ENCODE data around the gene ARHGEF4. TPM values are rescaled to one million over a fixed set of nuclear protein-coding genes. Genes with fewer than 3 reads are reported as not detected.

Gene ARHGEF4
- polyA plus RNA-seq, 6 donors from 2014 or later: not detected

GRCh38 chr2:130864830-130865800 is 28.4 kb downstream of the ARHGEF4 start:
- H3K4me3 Mint-ChIP-seq: no peak overlapping the region
- DNase-seq (no peak), ATAC-seq (ENCODE audit: low read depth in 2 of 2) (peak in 1 of 2 donors; percentile 27)
- no peaks in the 10 kb centered on the region for H3K9me3 Mint-ChIP-seq
- H3K36me3 Mint-ChIP-seq: no peaks in the 10 kb centered on the region
- peaks cover 0 to 4% (median 0%) of the 10 kb centered on the region in 3 donors for H3K4me1 Mint-ChIP-seq
- H3K27me3 Mint-ChIP-seq: peaks cover 6 to 18% (median 10%) of the 10 kb centered on the region in 3 donors
- no peak overlapping the region for H3K27ac Mint-ChIP-seq

- no peak for ATAC-seq (ENCODE audit: low read depth in 2 of 2)
- Mint-ChIP-seq H3K4me1 (peaks cover 5 to 10% (median 8%) of the 10 kb centered on the region in 3 donors), H3K27ac (no peak overlapping the region), H3K36me3 (no peaks in the 10 kb centered on the region), H3K9me3 (no peaks in the 10 kb centered on the region), H3K27me3 (peaks cover 6 to 25% (median 17%) of the 10 kb centered on the region in 3 donors), H3K4me3 (no peak overlapping the region)
- no peak for DNase-seq
Measured at GRCh38 chr2:130869441-130870160, 32.9 kb downstream of the ARHGEF4 start.

- Mint-ChIP-seq H3K4me3 (no peak overlapping the region), H3K27me3 (peaks cover 6 to 26% (median 17%) of the 10 kb centered on the region in 3 donors), H3K4me1 (peaks cover 5 to 10% (median 8%) of the 10 kb centered on the region in 3 donors), H3K36me3 (no peaks in the 10 kb centered on the region), H3K9me3 (no peaks in the 10 kb centered on the region), H3K27ac (no peak overlapping the region)
- DNase-seq (no peak), ATAC-seq (ENCODE audit: low read depth in 2 of 2) (no peak)
Measured at GRCh38 chr2:130870161-130870485, 33.4 kb downstream of the ARHGEF4 start.

GRCh38 chr2:130870779-130871178 is 34.1 kb downstream of the ARHGEF4 start:
- Mint-ChIP-seq H3K27ac (no peak overlapping the region), H3K4me3 (no peak overlapping the region), H3K4me1 (peaks cover 5 to 8% (median 5%) of the 10 kb centered on the region in 3 donors), H3K9me3 (peaks cover 0 to 6% (median 0%) of the 10 kb centered on the region in 7 donors), H3K27me3 (peaks cover 6 to 33% (median 19%) of the 10 kb centered on the region in 3 donors), H3K36me3 (peaks cover 0 to 2% of the 10 kb centered on the region in 2 donors)
- ATAC-seq (ENCODE audit: low read depth in 2 of 2): no peak
- no peak for DNase-seq

- H3K4me3 Mint-ChIP-seq: no peak overlapping the region
- H3K9me3 Mint-ChIP-seq: peaks cover 0 to 8% (median 0%) of the 10 kb centered on the region in 7 donors
- DNase-seq: no peak
- peaks cover 0 to 37% (median 23%) of the 10 kb centered on the region in 3 donors for H3K27me3 Mint-ChIP-seq
- peaks cover 0 to 4% of the 10 kb centered on the region in 2 donors for H3K36me3 Mint-ChIP-seq
- ATAC-seq (ENCODE audit: low read depth in 2 of 2): no peak
- peaks cover 5 to 8% (median 5%) of the 10 kb centered on the region in 3 donors for H3K4me1 Mint-ChIP-seq
- peak overlapping the region in 2 of 6 donors; percentile 61 to 87 for H3K27ac Mint-ChIP-seq
Measured at GRCh38 chr2:130871843-130872740, 35.4 kb downstream of the ARHGEF4 start.

- Mint-ChIP-seq H3K4me3 (no peak overlapping the region), H3K4me1 (peaks cover 5 to 8% (median 5%) of the 10 kb centered on the region in 3 donors), H3K27ac (peak overlapping the region in 2 of 6 donors; percentile 61 to 87), H3K36me3 (peaks cover 0 to 4% of the 10 kb centered on the region in 2 donors), H3K27me3 (peaks cover 0 to 37% (median 23%) of the 10 kb centered on the region in 3 donors), H3K9me3 (peaks cover 0 to 8% (median 0%) of the 10 kb centered on the region in 7 donors)
- no peak for DNase-seq
- ATAC-seq (ENCODE audit: low read depth in 2 of 2): no peak
Measured at GRCh38 chr2:130872741-130873125, 36.0 kb downstream of the ARHGEF4 start.

GRCh38 chr2:130873700-130874346 is 37.1 kb downstream of the ARHGEF4 start:
- ATAC-seq (ENCODE audit: low read depth in 2 of 2) (peak; percentile 43 to 63), DNase-seq (peak; percentile 33)
- Mint-ChIP-seq H3K9me3 (peaks cover 0 to 8% (median 0%) of the 10 kb centered on the region in 7 donors), H3K4me1 (peaks cover 5 to 8% (median 5%) of the 10 kb centered on the region in 3 donors), H3K36me3 (peaks cover 0 to 4% of the 10 kb centered on the region in 2 donors), H3K27ac (no peak overlapping the region), H3K27me3 (peaks cover 0 to 33% (median 26%) of the 10 kb centered on the region in 3 donors), H3K4me3 (peak overlapping the region in 2 of 8 donors; percentile 16 to 62)

GRCh38 chr2:130874512-130874911 is 37.8 kb downstream of the ARHGEF4 start:
- Mint-ChIP-seq H3K27me3 (peaks cover 0 to 26% (median 21%) of the 10 kb centered on the region in 3 donors), H3K36me3 (peaks cover 0 to 4% of the 10 kb centered on the region in 2 donors), H3K4me1 (peaks cover 5 to 8% (median 5%) of the 10 kb centered on the region in 3 donors), H3K27ac (peak overlapping the region in 1 of 6 donors; percentile 4), H3K4me3 (peak overlapping the region in 1 of 8 donors; percentile 37), H3K9me3 (peaks cover 0 to 8% (median 0%) of the 10 kb centered on the region in 7 donors)
- ATAC-seq (ENCODE audit: low read depth in 2 of 2): no peak
- DNase-seq: no peak

- Mint-ChIP-seq H3K4me1 (peaks cover 5 to 8% (median 5%) of the 10 kb centered on the region in 3 donors), H3K27ac (peak overlapping the region in 1 of 6 donors; percentile 92), H3K4me3 (no peak overlapping the region), H3K36me3 (peaks cover 0 to 4% of the 10 kb centered on the region in 2 donors), H3K27me3 (peaks cover 0 to 20% (median 16%) of the 10 kb centered on the region in 3 donors), H3K9me3 (peaks cover 0 to 8% (median 0%) of the 10 kb centered on the region in 7 donors)
- DNase-seq (no peak), ATAC-seq (ENCODE audit: low read depth in 2 of 2) (no peak)
Measured at GRCh38 chr2:130875935-130876334, 39.2 kb downstream of the ARHGEF4 start.

- no peak for ATAC-seq (ENCODE audit: low read depth in 2 of 2)
- no peak overlapping the region for H3K4me3 Mint-ChIP-seq
Measured at GRCh38 chr2:130877258-130877657, 40.5 kb downstream of the ARHGEF4 start.

GRCh38 chr2:130878316-130878715 is 41.6 kb downstream of the ARHGEF4 start:
- ATAC-seq (ENCODE audit: low read depth in 2 of 2): no peak
- peaks cover 0 to 4% of the 10 kb centered on the region in 2 donors for H3K36me3 Mint-ChIP-seq
- H3K9me3 Mint-ChIP-seq: peaks cover 0 to 8% (median 0%) of the 10 kb centered on the region in 7 donors
- peaks cover 0 to 29% (median 24%) of the 10 kb centered on the region in 3 donors for H3K27me3 Mint-ChIP-seq
- DNase-seq: no peak
- H3K4me1 Mint-ChIP-seq: peaks cover 5 to 8% (median 5%) of the 10 kb centered on the region in 3 donors
- H3K27ac Mint-ChIP-seq: no peak overlapping the region
- no peak overlapping the region for H3K4me3 Mint-ChIP-seq

More at GRCh38 chr2:130877258-130877657, 40.5 kb downstream of the ARHGEF4 start:
- H3K4me1 Mint-ChIP-seq: peaks cover 5 to 8% (median 5%) of the 10 kb centered on the region in 3 donors
- peaks cover 0 to 29% (median 24%) of the 10 kb centered on the region in 3 donors for H3K27me3 Mint-ChIP-seq
- H3K27ac Mint-ChIP-seq: no peak overlapping the region
- peaks cover 0 to 8% (median 0%) of the 10 kb centered on the region in 7 donors for H3K9me3 Mint-ChIP-seq
- peaks cover 0 to 4% of the 10 kb centered on the region in 2 donors for H3K36me3 Mint-ChIP-seq
- no peak for DNase-seq

GRCh38 chr2:130878933-130879332 is 42.2 kb downstream of the ARHGEF4 start:
- peaks cover 0 to 29% (median 24%) of the 10 kb centered on the region in 3 donors for H3K27me3 Mint-ChIP-seq

More at GRCh38 chr2:130878933-130879332, 42.2 kb downstream of the ARHGEF4 start:
- ATAC-seq (ENCODE audit: low read depth in 2 of 2): no peak
- H3K36me3 Mint-ChIP-seq: peaks cover 0 to 4% of the 10 kb centered on the region in 2 donors
- H3K4me3 Mint-ChIP-seq: no peak overlapping the region
- peak overlapping the region in 1 of 6 donors; percentile 41 for H3K27ac Mint-ChIP-seq
- peaks cover 0 to 8% (median 0%) of the 10 kb centered on the region in 7 donors for H3K9me3 Mint-ChIP-seq
- DNase-seq: no peak
- peaks cover 2 to 4% (median 3%) of the 10 kb centered on the region in 3 donors for H3K4me1 Mint-ChIP-seq
